GM12872 (cell line): ENCODE data around the gene COPZ2.

Source experiments
- TF ChIP-seq, protein P1 (sequence below): IDR thresholded peaks from 3 replicates; pipeline ENCODE4 v1.5.1; 2011; ENCODE audit warnings: low read depth, mild to moderate bottlenecking, low read length, moderate library complexity; ENCODE audit not compliant: insufficient read depth

COPZ2 gene

DNA sequence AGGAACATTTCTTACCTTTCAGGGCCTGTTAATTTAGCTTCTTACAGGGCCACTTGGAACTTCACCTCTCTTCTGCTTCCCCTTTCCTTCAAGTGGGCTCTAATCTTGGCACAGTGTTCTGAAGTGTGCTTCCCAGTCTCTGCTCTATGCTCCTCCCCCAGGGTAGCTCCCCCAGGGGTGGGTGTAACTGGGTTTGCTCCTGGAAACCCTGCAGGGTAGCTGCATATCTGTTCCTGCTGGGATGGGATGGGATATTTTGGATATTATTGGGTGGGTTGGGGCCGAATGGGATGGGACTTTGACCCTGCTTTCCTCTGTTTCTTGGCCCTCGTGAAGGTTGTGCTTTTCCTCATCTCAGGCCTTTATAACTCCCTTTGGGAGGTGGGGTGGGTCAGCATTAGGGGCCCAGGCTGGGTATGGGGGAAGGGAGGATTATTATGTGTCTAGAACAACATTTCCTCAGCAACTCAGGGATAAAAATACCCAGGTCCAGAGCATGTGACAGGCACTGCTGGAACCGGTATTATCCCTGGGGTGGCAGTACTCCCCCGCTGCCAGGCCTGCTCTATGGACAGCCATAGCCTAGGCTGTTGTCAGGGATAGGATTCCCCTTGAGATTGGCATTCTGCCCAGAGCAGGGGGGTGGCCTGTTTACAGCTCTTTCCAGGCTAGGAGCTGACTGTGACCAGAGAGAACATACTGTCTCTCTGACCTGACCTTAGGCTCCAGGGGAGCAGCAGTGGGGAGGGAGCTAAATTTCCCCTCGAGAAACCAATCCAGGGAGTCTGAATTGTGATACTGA, 15.6 kb upstream of the COPZ2 start:
- TF ChIP-seq, protein P1, sequence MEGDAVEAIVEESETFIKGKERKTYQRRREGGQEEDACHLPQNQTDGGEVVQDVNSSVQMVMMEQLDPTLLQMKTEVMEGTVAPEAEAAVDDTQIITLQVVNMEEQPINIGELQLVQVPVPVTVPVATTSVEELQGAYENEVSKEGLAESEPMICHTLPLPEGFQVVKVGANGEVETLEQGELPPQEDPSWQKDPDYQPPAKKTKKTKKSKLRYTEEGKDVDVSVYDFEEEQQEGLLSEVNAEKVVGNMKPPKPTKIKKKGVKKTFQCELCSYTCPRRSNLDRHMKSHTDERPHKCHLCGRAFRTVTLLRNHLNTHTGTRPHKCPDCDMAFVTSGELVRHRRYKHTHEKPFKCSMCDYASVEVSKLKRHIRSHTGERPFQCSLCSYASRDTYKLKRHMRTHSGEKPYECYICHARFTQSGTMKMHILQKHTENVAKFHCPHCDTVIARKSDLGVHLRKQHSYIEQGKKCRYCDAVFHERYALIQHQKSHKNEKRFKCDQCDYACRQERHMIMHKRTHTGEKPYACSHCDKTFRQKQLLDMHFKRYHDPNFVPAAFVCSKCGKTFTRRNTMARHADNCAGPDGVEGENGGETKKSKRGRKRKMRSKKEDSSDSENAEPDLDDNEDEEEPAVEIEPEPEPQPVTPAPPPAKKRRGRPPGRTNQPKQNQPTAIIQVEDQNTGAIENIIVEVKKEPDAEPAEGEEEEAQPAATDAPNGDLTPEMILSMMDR, result no peak

DNA sequence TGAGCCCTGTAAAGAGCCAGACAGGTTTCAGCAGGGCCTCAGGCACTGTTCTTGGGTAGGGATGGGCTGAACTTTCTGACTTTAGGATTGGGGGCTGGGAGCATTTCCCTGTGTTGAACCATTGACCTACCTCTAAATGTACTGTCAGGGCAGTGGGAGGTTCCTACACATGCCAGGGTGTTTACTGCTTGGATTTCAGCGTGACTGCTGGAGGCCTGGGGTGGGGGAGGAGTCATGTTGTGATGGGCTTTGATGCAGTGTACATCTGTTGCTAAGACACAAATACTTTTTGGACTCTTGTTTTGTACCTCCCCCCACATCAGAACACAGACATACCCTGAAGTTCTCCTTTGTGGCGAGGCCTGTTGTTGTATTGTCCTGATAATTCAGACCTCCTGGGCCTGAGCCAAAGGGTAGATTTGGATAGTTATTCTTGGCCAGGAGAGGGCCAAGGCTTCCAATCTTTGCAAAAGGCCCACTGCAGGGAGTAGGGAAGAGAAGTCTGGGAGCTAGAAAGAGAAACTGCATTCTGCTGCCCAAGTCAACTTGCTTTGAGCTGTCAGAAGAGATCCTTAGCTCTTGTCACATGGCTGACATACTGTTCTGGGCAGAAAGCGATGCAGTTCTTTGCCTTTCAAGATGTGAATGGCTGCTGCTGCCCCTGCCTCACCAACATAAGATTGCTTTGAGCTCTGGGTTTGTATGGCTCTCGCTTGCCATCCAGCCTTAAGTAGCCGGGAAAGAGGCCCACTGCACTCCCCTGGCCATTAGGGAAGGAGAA, 14.3 kb upstream of the COPZ2 start:
- TF ChIP-seq, protein P1, result no peak

DNA sequence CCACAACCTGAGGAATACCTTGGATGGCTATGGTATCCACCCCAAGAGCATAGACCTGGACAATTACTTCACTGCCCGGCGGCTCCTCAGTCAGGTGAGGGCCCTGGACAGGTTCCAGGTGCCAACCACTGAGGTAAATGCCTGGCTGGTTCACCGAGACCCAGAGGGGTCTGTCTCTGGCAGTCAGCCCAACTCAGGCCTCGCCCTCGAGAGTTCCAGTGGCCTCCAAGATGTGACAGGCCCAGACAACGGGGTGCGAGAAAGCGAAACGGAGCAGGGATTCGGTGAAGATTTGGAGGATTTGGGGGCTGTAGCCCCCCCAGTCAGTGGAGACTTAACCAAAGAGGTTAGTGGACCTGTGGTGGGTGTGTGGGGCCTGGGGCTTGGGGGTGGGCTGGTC, 13.7 kb upstream of the COPZ2 start:
- TF ChIP-seq, protein P1, result no peak

DNA sequence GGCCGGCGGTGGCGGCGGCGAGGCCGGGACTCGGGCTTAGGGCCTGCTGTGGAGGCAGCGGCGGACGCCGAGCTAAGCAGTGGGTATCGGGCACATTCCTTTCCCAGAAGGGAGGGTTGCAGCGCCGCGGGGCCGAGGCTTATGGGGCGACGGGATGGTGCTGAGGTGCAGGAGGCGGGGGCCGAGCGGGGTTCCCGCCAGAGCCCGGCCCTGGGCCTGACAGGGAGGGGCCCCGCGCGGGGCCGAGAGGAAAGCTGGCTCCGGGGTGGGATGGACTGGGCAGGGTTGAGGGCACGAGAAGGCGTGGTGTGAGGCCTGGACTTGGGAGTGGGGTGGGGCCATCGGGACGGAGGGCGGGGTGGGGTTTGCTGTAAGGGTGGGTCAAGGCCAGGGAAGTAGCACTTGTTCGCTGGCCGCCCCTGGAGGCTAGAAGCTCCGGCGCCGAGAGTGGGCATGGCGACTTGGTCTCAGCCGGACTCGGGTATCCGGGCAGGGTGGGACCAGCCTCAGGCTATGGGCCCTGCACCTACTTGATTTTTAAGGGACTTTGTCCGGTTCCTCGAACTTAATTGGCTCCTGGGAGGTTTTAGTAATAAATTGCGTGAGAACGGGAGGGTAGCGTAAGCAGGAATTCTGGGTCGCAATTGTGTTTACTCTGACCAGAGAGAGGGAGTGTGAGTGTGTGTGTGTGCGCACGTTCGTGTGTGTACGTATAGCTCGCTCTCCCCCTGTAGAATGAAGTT, 11.0 kb upstream of the COPZ2 start:
- TF ChIP-seq, protein P1, result no peak

DNA sequence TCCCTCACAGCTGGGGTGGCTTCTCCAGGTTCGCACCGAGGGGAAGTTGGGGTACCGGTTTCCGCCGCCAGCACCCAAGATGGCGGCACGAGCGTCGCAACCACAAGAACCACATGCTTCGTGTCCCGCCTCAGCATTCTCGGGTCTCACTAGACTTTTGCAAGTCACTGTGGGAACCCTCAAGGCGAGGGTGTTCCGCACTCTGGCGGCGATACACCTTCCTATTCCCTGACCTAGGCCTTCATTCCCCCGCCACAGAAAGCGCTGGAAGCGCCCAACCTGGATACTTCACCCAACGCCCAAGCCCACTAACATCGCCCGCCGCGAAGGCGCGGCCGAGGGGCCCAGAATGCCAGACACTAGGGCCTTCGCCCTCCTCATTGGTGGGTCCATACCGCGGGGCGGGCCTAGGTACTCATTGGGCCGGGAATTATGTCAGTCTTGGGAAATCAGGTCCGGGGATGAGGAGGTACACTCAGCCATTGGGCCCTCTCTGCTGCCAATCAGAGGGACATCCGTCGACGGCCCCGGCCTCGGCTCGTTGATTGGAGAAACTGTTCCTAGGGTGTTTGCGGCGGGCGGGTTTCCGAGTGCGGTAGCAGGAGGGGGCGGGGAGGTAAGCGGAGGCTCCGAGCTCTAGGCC, 10.3 kb upstream of the COPZ2 start, which contains the start of gene NFE2L1:
Gene NFE2L1 (plus strand): TSS at position 619 of the 643 bp plus-strand sequence. CDS start 2,760 bp downstream, outside the sequence.
- TF ChIP-seq, protein P1, result no peak

DNA sequence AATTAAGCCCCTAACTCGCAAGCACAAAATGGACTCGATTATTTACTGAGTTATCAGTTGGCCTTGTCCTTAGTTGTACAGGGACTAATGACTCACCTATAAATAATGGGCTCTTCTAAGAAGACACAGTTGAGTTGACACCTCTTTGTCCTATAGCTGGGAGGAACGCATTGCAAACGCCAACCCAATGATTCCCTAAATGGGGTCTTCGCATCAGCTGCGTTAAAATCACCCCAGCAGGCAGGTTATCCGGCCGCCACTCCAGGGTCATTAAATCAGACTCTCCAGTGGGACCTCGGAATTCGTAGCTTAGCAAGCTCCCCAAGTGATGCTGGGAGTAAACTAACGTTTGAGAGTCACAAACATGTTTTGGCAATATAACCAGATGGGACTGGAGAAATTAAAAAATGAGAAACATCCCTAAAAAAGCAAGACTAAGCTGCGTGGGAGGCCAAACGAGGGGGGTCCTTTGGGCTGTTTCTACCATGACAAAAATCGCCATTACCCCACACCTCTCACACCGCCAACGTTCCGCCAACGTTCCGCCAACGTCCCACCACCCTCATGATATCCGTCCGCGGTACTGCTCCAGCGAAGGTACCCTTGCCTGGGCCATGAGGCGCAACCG, 9.6 kb upstream of the COPZ2 start:
- TF ChIP-seq, protein P1, result no peak
